D341Med (cell line): Measurements from ENCODE around the gene EHD4.

Experiments used
- DNase-seq: peaks from one replicate; pipeline ENCODE4 v3.0.0; 2012; ENCODE audit warnings: low spot score

The EHD4 gene

DNA sequence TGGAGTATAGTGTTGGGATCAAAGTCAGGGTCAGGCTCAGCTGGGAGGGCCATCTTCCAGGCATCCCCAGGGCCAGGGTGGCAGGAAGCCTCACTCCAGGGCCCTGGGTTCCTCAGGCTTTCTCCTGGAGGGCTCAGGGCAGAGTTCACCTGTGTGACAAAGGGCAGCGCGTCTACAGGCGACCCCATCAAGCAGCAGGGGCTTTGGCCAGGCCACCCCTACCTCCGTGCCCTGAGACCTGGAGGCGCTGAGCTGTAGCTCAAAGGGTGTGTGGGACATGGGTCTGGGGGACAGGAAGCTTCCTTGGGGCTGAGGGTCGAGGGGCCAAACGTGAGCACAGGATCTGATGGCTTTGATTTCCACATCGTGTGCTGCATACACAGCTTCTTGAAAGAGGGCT lies 91.3 kb downstream of the EHD4 start:
- DNase-seq: no peak

DNA sequence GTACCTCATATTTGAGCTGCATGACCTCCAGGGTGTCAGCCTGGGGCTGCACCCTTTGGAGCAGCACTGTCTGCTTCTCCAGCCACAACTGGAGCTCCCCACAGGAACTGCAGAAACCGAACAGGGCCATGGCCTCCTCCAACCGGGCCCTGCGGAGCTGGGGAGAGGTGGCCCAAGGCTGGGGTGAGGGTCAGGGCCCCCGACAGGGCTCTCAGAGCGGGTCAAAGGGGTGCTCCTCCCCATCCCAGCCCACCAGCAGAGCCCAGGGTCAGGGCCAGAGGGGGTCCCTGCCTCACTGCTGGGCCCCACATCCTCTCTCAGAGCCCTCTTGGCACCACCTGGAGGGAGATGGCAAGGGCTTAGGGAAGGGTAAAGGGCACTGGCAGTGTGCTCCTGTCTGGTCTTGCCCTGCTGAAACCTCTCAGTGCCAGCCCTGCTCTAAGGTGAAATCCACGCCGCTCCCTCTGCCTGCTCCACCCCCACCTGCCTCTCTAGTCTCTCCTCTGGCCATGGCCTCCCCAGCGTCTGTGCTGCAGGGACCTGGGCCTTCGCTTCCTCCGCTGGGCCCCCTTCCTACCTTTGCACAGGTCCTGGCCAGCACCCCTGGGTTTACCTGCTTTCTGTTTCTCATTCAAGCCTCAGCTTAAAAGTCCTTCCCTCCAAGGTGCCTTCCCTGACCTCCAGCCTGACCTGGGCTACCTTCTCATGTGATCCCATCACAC lies 92.0 kb downstream of the EHD4 start:
- no peak for DNase-seq

DNA sequence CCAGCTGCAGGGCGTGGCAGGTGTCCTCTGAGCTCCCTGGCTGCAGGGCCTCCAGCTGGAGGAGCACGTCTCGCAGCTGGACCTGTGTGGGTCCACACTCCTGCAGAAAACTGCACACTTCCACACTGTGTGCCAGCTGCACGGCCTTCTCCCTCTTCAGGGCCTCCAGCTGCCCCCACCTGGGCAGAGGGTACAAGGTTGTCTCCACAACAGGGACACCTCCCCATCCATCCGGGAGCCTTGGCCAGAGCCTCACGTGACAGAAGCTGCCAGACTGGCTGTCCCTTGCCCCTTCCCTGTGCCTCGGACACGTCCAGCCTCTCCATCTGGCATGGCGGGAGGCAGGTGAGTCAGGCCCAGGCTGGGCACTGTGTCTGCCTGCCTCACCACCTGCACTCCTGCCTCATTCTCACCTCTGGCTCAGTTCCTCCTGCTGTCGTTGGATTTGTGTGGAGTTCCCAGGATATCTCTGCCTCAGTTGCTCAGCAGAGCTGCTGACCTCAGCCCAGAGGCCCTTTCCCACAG lies 93.0 kb downstream of the EHD4 start:
- no peak for DNase-seq

DNA sequence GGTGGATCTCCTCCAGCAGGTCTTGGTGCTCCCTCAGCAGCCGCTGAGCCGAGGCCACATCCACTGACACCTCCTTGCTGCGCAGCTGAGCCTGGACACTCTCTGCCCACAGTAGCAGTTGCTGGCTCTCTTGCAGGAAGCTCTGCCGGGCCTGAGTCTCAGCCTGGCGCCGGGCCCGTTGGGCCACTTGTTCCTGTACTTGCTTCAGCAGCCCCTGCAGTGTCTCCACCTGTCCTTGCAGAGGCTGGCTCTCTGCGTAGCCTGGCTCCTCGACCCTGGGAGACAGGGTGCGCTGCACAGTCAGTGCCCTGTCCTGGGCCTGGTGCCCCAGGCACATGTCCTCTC lies 94.0 kb downstream of the EHD4 start:
- DNase-seq: no peak

DNA sequence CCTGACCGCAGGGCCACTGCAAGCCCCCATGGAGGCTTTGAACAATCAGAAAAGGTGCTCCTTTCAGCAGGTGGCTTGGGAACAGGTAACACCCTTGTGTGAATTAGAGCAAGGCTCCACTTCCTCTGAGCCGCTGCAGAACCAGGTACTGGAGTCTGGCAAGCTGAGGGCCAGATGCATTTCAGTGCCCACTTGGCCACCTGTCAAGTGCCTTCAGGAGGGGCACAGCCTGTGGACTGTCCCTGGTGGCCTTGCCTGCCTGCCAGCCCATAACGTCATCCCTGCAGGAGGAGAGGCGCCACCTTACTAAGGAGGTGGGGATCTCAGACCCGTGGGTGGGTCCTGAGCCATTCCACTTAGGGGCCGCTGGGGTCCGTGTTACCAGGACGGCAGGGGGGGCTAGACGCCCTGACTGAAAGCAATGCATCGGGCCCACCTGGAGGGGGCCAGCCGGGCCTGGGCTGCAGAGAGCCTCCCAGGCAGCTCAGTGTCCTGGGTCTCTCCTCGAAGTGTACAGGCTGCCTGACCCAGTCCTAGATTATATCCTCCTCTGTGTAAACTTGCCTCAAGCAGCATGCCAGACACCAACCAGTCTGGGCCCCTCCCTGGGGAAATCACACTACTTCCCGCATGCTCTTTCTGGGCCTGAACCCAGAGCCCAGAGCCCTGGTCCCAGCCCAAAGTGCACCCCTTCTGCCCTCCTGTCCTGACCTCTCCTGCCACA lies 94.6 kb downstream of the EHD4 start:
- DNase-seq: no peak

DNA sequence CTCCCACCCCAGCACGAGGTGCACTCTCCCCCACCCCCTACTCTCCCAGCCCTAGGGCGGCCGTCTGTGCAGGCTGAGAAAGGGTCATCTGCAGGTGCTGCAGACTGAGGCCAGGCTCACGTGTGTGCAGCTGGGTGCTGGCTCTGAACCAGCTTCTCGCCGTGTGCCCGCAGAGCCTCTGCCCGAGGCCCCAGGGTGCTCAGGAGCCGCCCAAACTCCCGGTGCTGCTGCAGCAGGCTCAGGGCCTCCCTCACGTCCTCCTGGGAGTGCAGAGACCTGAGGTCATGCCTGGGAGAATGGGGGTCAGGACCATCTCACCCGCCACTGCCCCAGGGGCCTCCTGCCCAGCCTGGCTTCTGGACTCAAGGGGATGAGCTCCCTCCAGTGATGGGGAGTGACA lies 95.7 kb downstream of the EHD4 start:
- no peak for DNase-seq

DNA sequence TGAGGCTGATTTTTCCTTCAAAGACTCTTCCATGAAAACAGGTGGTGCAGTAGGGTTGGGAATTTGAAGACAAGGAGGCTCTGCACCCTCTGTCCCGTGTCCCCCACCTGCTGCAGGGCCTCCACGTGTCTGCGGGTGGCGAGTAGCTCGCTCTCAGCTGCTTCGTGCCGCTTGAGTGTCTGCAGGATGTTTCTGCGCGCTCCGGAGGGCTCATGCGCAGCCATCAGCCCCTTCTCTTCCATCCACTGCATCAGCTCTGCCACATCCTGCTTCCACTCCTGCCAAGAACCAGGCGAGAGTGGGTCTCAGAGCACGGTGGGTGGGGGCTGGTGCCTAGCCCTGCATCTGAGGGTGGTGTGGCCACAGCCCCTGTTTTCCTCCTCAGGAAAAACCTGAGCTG lies 96.3 kb downstream of the EHD4 start:
- no peak for DNase-seq

DNA sequence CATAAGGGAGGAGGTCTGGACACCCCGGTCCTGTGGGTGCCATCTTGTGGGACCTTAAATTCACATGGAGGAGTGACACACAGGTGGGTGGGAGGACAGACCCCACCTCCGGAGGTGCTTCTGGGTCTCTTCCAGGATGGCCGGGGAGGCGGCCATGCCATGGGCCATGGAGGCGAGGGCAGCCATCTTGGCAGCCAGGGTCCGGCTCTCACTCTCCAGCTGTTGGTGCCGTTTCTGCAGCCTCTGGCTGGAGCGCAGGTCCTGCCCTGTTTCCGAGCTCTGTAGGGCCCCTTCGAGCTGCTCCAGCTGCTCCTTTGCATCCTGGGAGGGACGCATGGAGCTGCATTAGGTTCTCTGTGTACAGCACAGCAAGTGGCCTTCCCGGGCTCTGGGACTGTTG lies 97.6 kb downstream of the EHD4 start:
- no peak for DNase-seq

DNA sequence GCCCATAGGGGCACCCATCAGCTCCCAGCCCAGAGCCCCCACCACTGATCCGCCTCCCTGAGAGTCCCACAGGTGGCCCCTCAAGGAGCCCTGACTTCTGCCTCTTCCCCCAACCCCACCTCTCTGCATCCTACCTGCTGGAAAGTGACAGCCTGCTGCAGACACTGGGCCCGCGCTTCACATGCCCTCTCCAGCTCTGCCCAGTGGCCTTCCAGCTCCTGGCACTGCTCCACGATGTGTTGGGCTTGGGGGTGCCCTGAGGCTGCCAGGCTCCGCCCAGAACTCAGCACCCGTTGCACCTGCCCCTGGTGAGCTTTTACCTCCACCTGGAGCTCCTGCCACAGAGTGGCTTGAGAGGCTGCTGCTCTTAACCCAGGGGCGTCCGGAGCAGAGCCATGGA lies 98.6 kb downstream of the EHD4 start:
- DNase-seq: no peak

DNA sequence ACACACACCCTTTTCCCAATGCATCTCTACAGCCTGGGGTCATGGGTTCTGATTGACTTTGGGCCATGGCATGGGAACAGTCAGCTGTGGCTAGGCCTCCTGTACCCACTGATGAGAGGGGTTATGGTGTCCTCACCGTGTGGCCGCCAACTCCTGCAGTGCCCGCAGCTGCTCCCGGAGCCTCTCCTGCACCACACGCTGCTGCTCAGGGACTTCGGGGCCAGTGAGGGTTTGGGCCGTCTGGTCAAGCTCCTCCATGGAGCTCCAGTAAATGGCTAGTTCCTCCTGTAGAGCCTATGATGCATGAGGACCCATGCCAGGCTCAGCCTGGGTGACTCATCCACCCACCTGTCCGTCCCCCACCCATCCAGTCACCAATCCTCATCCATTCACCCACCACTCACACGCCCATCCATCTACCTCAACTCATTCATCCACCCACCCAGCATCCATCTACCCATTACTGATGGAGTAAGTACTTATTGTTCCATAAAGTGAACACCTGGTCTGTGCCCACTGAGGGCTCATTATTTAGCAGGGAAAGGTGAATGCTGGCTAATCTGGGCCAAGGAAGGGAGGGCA lies 100.1 kb downstream of the EHD4 start:
- no peak for DNase-seq

DNA sequence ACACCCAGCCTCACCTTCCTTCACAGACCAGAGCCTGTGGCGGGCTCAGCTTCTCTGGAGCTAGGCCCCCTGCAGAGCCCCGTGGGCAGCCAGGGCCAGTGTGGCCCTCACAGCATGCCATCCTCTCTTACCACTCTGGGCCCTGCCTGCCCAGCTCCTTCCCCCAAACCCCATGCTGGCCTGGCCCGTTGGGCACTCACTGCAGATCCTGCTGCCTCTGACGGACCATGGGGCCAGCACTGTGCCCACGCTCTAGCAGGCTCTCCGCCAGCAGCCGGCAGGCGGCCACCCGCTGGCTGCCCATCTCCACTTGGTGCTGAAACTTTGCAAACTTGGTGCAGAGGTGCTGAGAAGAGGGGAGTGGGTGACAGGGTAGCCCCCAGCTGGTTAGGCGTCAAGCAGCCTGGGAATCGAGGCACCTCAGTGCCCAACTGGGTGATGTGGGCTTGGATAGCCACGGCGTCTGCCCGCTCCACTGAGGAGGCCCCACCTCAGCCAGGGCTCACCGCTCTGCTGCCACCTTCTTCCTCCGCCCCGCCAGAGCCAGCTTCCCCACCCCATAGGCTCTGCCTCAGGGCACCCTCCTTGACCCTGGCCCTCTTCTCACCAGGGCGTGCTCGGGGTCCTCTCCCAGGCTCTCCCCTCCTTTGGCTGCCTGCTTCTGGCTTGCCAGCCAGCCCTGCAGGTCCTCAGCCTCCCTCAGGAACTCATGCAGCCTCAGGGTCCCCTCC lies 101.0 kb downstream of the EHD4 start:
- no peak for DNase-seq

DNA sequence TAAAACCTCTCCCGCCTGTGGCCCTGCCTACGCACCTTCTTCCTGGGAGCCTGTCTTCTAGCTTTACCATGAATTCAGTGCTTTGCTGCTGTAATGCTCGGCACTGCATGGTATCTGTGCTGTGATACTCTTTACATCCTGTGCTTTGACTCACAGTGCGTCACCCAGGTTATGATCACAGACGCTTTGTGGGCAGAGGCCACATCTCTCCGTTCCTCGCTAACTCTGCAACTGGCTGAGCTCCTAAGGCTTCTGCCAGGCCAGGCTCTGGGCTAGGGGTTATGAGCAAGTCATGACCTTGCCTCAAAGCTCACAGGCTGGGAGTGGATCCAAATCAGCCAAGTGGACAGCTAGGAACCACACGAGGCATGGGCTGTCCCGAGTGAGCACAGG lies 101.7 kb downstream of the EHD4 start:
- no peak for DNase-seq

DNA sequence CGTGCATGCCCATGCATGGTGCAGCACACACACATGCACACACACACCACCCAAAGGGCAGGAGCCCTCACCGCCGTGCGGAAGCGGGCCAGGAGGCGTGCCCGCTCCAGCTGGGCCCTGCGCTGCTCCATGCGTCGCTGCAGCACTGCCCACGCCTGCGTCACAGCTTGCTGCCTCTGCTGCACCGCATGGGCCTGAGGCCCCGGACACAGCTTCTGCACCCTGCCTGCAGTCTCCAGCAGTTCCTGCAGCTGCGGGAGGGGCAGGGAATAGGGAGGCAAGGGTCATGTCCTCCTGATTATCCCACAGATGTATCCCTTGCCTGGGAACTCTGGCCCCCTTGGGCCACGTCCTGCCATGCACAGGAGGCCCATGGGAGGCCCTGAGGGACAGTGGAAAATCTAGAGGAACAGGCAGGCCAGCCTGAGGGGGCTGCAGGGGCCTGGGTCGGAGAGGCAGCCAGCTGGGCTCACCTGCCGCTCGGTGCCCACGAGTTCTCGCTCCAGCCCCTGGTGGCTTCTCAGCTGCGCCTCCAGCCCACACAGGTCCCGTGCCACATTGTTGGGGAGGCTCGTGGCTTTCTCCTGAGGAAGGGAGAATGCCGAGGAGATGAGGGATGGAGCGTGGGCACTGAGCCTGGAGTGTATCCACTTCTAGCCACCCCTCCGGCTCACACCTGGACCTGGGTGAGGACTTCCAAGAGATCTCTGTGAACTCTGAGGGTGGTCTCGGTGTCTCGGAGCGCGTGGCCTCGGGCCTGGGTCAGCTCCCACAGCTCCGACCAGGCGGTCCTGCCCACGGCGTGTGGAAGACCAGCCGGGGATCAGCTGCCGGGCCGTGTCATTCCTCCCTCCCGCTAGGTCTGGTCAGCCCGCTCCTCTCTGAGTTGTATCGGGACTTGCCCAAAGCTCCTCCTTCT lies 102.3 kb downstream of the EHD4 start:
- DNase-seq: no peak

DNA sequence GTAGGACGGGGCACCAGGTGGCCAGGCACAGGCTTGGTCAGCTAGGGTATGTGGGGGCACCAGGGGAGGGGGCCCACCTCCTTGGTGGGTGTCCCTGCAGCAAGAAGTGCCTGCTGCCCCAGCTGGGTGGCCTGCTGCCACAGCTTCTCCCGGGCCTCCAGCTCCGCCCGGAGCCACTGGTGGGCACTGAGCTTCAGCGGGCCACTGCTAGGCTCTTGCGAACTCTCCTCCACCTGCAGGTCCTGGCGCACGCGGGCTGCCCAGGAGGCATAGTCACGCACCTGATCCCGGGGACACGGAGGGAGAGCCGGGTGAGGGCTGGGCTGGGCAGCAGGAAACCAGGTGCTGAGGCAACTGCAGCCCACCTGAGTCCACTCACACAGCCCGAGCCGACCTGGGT lies 104.0 kb downstream of the EHD4 start:
- no peak for DNase-seq

DNA sequence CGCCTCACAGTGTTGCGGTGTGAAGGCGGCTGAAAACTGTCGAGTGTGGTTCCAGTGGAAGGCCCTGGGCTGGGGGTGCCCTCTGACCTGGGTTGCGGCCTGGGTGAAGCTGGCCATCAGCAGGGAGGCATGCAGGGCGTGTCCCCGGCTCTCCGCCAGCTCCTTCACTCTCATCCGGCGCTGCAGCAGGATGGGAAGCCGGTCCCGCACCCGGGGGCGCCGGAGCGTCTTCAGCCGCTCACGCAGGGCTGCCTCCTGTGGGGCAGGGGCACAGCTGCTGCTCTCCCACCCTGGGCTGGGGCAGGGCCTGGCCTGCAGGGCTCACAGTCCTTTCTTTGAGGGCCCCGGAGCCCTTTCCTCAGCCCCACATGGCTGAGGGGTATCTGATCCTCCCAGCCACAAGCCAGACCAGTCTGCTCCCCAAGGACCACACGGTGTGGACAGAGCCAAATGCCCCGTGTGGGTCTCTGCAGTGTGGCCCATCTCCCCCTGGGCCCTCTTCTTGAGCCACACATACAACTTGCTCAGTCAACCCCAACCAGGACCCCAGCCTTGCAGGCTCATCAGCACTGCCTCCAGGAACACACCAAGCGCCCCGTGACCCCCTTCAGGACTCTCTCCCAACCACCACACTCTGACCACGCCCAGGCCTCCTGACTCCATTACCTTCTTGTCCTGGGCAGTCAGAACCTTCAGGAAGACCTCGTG lies 105.3 kb downstream of the EHD4 start:
- DNase-seq: no peak

DNA sequence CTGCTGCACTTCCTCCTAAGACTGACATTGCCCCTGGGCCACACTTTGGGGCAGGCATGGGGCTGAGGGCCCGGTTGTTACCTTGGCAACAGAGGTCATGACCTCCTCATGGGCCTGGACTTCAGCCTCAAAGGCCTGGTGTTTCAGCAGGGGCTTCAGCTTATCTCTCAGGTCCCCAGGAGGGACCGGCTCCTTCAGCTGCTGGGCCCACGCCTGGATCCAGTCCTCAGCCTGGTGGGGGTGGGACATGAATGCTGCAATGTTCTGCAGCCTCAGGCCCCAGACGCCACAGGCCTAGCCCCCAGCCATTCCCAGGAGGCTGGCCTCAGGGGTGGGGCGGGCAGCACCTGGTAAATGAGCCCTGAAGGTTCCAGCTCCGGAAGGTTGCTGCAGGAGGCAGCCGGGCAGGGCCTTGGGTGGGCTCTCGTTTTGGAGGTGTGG lies 106.1 kb downstream of the EHD4 start:
- no peak for DNase-seq

DNA sequence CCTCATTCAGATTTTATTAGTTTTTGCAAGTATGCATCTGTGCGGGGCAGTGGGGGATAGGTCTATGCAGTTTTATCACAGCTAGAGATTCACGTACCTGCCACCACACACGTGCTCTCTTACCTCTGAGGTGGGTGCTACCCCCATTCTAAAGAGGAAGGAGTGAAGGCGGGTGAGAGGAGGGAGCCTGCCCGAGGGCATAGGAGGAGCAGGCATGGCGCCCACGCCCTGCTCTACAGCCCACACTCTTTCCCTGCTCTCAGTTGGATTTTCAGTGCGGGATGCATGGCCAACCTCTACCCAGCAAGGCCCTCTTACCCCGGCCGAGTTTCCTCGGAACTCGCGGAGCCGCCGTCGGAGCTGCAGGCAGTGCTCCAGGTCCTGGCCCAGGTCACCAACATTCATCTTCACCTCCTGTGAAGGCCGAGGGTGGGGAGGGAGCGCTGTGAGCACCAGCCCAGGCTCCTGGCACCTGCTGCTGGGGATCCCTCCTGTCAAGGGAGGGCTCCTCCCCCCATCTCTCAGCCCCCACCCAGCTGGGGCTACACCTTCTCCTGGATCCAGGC lies 106.8 kb downstream of the EHD4 start:
- no peak for DNase-seq

DNA sequence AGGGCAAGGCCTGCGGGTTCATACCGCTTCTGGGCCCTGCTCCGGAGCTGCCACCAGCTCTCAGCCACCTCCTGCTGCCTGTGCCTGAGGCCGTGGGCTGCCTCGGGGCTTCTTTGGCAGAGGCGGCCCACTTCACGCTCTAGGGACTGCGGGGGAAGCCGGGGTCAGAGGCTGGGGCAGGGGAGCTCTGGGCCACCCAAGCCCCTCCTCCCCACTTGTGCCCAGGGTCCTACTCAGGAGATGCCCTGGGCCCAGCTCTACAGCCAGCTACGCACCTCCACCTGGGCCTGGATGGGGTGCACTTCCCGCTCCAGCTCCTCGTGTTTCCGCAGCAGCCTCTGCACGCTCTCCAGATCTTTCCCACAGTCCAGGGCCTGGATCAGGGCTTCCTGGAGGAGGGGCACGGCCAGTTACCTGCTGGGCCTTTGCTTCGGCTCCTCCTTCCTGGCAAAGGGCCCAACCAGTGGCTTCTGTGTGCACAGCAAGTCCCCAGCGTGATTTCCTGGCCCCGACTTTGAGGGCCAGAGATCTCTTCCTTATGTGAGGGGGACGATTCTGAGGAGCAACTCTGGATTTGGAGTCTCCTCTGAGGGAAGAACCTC lies 109.7 kb downstream of the EHD4 start:
- DNase-seq: no peak

DNA sequence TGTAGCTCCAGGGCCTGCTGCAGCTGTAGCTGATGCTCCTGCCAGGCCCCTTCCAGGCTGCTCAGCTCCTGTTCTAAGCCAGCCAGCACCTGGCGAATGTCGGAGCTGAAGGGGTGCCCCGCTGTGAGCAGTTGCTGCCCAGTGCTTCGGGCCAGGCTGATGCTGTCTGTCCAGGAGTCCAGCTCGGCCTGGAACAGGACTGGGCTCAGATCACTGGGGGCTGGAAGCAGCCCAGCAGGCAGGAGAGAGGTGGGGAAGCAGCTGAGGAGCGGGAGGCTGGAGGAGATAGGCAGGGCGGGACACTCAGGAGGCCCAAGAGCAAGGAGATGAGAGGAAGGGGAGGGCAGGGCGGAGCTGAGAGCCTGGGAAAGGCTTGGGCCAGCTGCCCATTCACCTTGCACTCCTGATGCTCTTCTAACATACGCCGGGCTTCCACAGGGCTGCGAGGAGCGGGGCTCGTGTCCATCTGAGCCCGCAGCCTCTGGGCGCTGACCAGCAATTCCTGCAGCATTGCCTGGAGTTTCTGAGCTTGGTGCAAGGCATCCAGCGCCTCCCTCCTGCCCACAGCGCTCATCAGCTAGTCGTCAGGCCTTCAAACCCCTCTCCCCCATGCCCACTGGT lies 110.5 kb downstream of the EHD4 start:
- DNase-seq: no peak
